Muscle of leg (tissue), 16 donors: ENCODE results near the gene MCCD1. TPM values are rescaled to one million over a fixed set of nuclear protein-coding genes. Genes with fewer than 3 reads are reported as not detected.
"Not testable (repeated sequence)": the region's sequence is repeated elsewhere in the genome, so short reads cannot be mapped to it uniquely, and the experiment has no call there.

Experiments used
- DNase-seq: peaks from one replicate; pipeline ENCODE4 v3.0.0; 2013
- H3K27ac ChIP-seq: one replicate; pipeline ENCODE4 v1.5.1; 2013; ENCODE audit warnings: mild to moderate bottlenecking, low read length, control low read depth
- H3K27me3 ChIP-seq: one replicate; pipeline ENCODE4 v1.6.1; 2013; ENCODE audit warnings: low read length; ENCODE audit not compliant: control insufficient read depth, insufficient read depth
- H3K36me3 ChIP-seq: one replicate; pipeline ENCODE4 v1.6.1; 2013; ENCODE audit warnings: low read length; ENCODE audit not compliant: control insufficient read depth, insufficient read depth
- H3K4me1 ChIP-seq: one replicate; pipeline ENCODE4 v1.6.1; 2013; ENCODE audit warnings: low read length; ENCODE audit not compliant: control insufficient read depth, insufficient read depth
- H3K4me3 ChIP-seq: one replicate; pipeline ENCODE4 v1.5.1; 2013; ENCODE audit warnings: low read length, control low read depth
- H3K9me3 ChIP-seq: replicated peaks from 2 replicates; pipeline ENCODE4 v1.6.1; 2013; ENCODE audit warnings: low read depth, low read length; ENCODE audit not compliant: control insufficient read depth
- WGBS: methylation state at CpG from one replicate; pipeline ENCODE4 v1.1.5; 2013; ENCODE audit warnings: missing lambda C conversion rate; ENCODE audit not compliant: insufficient coverage; 5-methylcytosine and 5-hydroxymethylcytosine counted together
- long read RNA-seq, 11 donors: transcript quantifications; one replicate each; lab custom pipeline, GENCODE V29; 2026
- polyA plus RNA-seq, 8 donors: library from polyadenylated mRNA; unstranded; fragments of 120-200 nt; gene quantifications; one replicate each; pipeline versions ENCODE4 v1.2.1 to v1.2.3, GENCODE V29; 2013; ENCODE audit warnings: inconsistent platforms in 1 of 8, low replicate concordance in 1 of 8; ENCODE audit not compliant: insufficient read length in 8 of 8, insufficient read depth in 1 of 8
- total RNA-seq: library from RNA; stranded (reverse); fragments of 120-200 nt; gene quantifications from one replicate; pipeline ENCODE4 v1.2.4, GENCODE V29; 2013

MCCD1 gene, protein sequence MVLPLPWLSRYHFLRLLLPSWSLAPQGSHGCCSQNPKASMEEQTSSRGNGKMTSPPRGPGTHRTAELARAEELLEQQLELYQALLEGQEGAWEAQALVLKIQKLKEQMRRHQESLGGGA
- total RNA-seq (not detected), polyA plus RNA-seq (not detected)
- long read RNA-seq, donor 1, partial matches to known transcripts = 120 of 188 reads
- long read RNA-seq, donor 1, other reads (novel, unspliced or antisense) = 68 of 188 reads
- long read RNA-seq, donor 2, partial matches to known transcripts = 16 of 16 reads
- long read RNA-seq, donor 2, other reads (novel, unspliced or antisense) = 0 of 16 reads
- long read RNA-seq, donor 3, partial matches to known transcripts = 411 of 487 reads
- long read RNA-seq, donor 3, other reads (novel, unspliced or antisense) = 76 of 487 reads
- long read RNA-seq, donor 4, partial matches to known transcripts = 0 of 1 reads
- long read RNA-seq, donor 4, other reads (novel, unspliced or antisense) = 0 of 1 reads
- long read RNA-seq, donor 5 = 0 reads
- long read RNA-seq, donor 6 = 0 reads
- long read RNA-seq, donor 7 = 0 reads
- long read RNA-seq, donor 8, partial matches to known transcripts = 235 of 304 reads
- long read RNA-seq, donor 8, other reads (novel, unspliced or antisense) = 69 of 304 reads
- long read RNA-seq, donor 9 = 0 reads
- long read RNA-seq, donor 10 = 0 reads
- long read RNA-seq, donor 11, partial matches to known transcripts = 142 of 290 reads
- long read RNA-seq, donor 11, other reads (novel, unspliced or antisense) = 148 of 290 reads

DNA sequence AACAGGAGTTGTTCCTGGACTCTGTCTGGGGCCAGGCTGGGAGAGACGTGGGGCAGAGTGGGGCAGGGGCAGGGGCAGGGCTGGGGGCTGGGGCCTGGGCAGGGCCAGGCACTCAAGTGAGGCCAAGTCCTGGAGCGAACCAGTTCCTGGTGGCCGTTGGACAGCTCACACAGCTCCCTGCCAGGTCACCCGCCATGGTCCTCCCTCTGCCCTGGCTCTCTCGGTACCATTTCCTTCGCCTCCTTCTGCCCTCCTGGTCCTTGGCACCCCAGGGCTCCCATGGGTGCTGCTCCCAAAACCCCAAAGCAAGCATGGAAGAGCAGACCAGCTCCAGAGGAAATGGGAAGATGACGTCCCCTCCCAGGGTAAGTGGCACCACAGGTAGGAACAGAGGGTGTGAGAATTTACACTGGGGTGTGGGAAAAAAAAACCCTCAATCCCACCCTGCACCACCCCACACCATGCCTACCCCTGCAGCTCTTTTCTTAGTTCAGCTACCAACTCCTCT lies at the start of gene MCCD1:
Gene MCCD1, plus strand, starts transcription at position 142 of the 508 bp plus-strand sequence. Its CDS starts 53 bp downstream, at position 195.
- WGBS = 75% methylated on average over 6 of the region's 7 CpGs
- H3K36me3 ChIP-seq = peaks cover 42% of the 10 kb centered on the region
- H3K9me3 ChIP-seq = no peaks in the 10 kb centered on the region
- no peak for DNase-seq
- H3K4me1 ChIP-seq = peaks cover 8% of the 10 kb centered on the region
- no peak within 1 kb of the TSS for H3K27ac ChIP-seq
- H3K27me3 ChIP-seq = no peaks in the 10 kb centered on the region
- H3K4me3 ChIP-seq = no peak within 1 kb of the TSS

DNA sequence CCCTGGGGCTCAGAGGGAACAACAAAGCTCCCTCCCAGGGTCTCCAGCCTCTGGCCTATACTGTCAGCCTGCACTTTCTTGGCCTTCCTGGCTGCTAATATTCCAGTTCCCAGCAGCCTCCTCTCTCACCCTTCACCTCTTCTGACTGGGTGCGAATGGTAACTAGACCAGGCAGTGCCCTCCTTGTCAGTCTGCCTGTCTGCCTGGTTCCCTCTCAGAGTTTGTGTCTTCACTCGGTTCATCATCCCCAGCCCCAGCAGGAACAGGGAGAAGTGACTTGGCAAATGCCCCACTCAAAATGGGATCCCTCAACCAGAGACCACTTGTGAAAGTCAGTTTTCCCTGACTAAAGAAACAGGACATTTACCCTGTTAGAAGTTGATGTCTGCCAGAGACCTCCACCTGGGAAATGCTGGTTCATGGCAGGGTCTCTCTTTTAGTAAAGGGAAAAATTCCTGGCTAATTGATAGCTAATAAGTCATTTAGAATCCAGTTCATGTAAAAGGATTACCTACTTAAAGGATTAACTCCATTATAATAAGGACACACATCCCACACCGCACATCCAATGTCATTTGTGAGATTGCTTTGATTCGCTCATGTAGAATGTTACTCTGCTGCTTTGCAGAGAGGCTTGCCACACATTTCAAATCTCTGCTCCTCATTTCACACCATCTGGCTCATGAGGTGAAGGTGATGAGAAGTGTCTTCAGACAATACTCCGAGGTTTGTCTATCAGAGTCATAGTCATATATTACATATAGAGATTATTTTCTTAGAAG lies 49.4 kb upstream of the MCCD1 start:
- Histone ChIP-seq H3K27me3 (peaks cover 15% of the 10 kb centered on the region), H3K4me1 (no peaks in the 10 kb centered on the region), H3K9me3 (no peaks in the 10 kb centered on the region), H3K27ac (no peak overlapping the region), H3K36me3 (no peaks in the 10 kb centered on the region), H3K4me3 (no peak overlapping the region)
- 50% methylated on average over 1 of the region's 5 CpGs for WGBS
- no peak for DNase-seq

DNA sequence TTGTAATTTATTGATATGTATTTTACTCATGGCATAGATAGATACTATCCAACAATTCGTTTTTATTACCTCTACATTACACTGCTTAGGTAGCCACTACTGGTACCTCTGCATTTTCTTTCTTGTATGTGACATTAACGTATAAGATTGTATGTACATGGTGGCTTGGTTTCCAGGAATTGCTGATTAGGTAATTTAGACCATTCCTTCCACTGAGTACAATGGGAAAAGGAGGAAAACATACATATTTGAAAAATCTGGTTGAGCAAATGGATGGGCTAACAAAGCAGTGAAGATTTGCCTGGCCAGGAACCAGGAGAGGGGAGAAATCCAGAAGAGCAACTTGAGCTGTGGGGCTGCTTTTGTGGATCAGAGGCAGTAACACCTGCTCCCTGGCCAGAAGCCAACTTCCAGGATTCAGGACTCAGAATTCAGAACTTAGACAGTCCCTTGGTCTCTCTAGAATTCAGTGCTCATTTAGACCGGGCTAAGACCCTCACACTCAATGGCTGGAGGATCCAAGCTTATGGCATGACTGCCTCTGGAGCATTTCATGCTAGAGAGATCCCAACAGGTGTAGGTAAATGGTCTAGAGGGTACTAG lies 48.7 kb upstream of the MCCD1 start:
- Histone ChIP-seq H3K9me3 (no peaks in the 10 kb centered on the region), H3K36me3 (no peaks in the 10 kb centered on the region), H3K4me3 (no peak overlapping the region), H3K27ac (no peak overlapping the region), H3K4me1 (no peaks in the 10 kb centered on the region), H3K27me3 (peaks cover 13% of the 10 kb centered on the region)
- no CpG with 5 or more reads among the region's 3 CpGs for WGBS
- no peak for DNase-seq

DNA sequence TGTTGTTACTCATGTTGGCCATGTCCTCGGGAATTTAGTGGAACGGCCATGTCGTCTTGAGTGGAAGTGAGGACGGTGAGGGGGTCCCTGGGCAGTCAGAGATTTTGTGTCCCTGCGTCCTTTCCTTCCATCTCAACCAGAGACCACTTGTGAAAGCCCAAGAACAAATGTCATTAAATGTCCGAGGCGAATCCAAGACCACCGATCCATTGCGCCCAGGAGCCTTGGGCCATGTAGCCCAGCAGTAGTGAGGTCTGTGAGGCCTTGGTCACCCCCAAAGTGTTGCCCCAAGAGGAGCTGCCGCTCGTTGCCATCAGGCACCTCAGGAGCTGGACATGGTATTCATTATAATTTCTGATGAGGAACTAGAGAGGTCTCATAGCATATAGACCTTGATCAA lies 48.2 kb upstream of the MCCD1 start:
- 53% methylated on average over 3 of the region's 11 CpGs for WGBS
- Histone ChIP-seq H3K4me1 (no peaks in the 10 kb centered on the region), H3K36me3 (no peaks in the 10 kb centered on the region), H3K27me3 (peaks cover 13% of the 10 kb centered on the region), H3K9me3 (no peaks in the 10 kb centered on the region), H3K27ac (no peak overlapping the region), H3K4me3 (no peak overlapping the region)
- no peak for DNase-seq

DNA sequence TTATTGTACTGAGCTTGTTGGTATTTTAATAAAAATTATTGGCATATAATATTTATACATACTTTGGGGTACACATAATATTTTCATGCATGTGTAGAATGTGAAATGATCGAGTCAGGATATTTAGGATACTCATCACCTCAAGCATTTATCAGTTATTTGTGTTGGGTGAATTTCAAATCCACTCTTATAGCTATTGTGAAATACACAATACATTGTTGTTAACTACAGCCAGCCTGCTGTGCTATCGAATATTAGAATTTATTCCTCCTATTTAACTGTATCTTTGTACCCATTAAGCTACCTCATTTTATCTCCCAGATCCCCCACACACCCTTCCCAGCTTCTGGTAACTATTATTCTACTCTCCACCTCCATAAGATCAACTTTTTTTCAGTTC lies 45.4 kb upstream of the MCCD1 start:
- no peak for DNase-seq
- Histone ChIP-seq H3K4me3 (no peak overlapping the region), H3K4me1 (no peaks in the 10 kb centered on the region), H3K27me3 (peaks cover 13% of the 10 kb centered on the region), H3K9me3 (no peaks in the 10 kb centered on the region), H3K27ac (no peak overlapping the region), H3K36me3 (no peaks in the 10 kb centered on the region)
- no CpG with 5 or more reads among the region's 2 CpGs for WGBS

DNA sequence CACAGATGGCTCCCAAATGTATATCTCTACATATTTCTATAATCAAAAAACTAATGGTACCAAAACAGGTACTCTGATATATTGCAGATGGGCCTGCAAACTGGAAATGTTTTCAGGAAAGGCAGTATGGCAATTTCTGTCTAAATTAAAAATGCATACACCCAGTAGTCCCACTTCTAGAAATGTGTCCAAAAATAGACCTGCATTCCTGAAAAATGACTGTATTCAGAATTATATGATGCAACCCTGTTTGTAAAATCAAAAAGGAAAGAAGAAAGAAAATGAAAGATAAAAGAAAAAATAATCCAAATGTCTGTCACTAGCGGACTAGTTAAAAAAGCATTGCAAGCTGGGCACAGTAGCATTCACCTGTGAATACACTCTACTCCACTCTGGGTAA lies 43.7 kb upstream of the MCCD1 start:
- Histone ChIP-seq H3K4me3 (no peak overlapping the region), H3K4me1 (no peaks in the 10 kb centered on the region)
- no CpG with 5 or more reads among the region's 1 CpG for WGBS

DNA sequence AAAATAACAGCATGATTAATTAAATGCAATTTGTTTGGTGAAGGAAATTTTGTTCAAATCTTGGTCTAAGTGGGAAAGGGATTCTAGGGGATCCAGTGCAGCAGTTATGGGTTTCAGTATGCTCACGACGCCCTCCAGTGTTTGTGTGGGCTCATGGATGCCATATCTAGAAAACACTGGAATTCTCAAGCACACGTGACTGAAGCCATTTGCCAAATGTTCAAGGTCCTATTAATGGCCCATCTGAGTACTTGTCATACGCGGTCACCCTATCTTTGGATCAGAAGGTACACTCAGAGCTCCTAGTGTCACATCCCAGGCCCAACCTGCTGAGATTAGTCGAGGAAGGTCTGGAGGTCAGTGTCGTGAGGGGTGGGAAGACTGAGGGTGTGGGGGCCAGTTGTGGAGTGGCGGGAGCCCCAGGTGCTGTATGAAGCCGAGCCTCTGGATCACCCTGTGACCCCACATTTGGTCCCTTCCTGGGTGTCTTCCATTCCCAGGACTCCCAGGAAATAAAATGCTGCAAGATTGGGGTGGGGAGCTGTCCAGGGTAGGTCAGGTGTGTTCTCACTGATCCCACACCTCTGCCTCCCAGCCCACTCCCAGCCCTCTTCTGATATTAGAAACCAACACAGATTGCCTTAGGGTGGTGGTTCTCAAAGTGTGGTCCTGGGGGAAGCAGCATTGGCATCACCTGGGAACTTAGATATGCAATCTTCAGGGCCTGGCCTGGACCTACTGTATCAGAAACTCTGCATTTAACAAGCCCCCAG lies 42.5 kb upstream of the MCCD1 start:
- no CpG with 5 or more reads among the region's 9 CpGs for WGBS

More for the DNA sequence above, 43.7 kb upstream of the MCCD1 start:
- no peaks in the 10 kb centered on the region for H3K9me3 ChIP-seq
- H3K27ac ChIP-seq = no peak overlapping the region
- no peak for DNase-seq
- peaks cover 11% of the 10 kb centered on the region for H3K27me3 ChIP-seq
- no peaks in the 10 kb centered on the region for H3K36me3 ChIP-seq

DNA sequence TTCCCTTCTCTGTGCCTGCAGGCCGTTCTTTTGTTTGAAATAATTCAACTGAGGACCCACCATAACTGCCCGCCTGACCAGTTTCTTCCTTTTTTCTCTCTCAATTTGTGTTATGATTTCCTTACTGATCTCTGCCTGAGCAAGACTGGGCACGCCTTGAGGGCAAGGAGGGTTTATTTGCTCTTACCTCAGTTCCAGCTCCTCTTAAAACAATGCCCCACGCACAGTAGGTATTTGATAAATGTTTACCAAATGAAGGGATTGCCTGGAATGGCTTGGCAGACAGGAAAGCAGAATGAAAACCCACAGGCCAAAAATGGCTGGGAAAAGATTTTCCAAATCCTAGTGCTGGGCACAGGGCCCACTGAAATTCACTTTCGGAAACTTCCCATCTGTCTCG lies 41.1 kb upstream of the MCCD1 start:
- WGBS = no CpG with 5 or more reads among the region's 6 CpGs
- not testable (repeated sequence) for H3K4me3 ChIP-seq, H3K4me1 ChIP-seq

More for the DNA sequence above, 42.5 kb upstream of the MCCD1 start:
- peaks cover 16% of the 10 kb centered on the region for H3K27me3 ChIP-seq
- H3K4me1 ChIP-seq, H3K4me3 ChIP-seq, H3K27ac ChIP-seq, H3K9me3 ChIP-seq, H3K36me3 ChIP-seq, DNase-seq: not testable (repeated sequence)

DNA sequence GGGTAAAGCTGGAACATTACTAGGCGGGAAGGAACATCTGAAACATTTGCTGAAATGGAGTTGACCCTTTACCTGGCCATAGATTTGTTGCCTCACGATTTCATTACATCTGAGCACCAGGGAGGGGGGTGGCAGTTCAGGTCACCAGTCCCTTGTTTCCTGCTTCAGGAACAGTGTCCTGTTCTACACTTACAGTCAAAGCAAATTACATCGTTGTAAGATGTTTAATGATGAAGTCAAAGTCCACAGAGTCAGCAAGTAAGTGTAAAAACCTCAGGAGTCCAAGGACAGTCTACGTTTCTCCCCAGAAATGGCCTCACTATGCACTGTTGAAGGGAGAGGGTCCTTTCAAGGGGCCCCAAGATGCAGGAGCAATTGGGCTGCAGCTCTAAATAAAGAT lies 39.7 kb upstream of the MCCD1 start:
- 33% methylated on average over 1 of the region's 4 CpGs for WGBS
- no peak overlapping the region for H3K27ac ChIP-seq
- no peaks in the 10 kb centered on the region for H3K36me3 ChIP-seq
- no peaks in the 10 kb centered on the region for H3K9me3 ChIP-seq
- H3K4me3 ChIP-seq = no peak overlapping the region
- no peak for DNase-seq
- peaks cover 5% of the 10 kb centered on the region for H3K4me1 ChIP-seq
- peaks cover 33% of the 10 kb centered on the region for H3K27me3 ChIP-seq

More for the DNA sequence above, 41.1 kb upstream of the MCCD1 start:
- not testable (repeated sequence) for DNase-seq, H3K9me3 ChIP-seq, H3K27ac ChIP-seq, H3K36me3 ChIP-seq
- H3K27me3 ChIP-seq = peaks cover 21% of the 10 kb centered on the region
